Femur (tissue), 1 donor: Measurements from ENCODE around the gene TRIO.

Source experiments
- DNase-seq: peaks from one replicate; pipeline ENCODE4 v3.0.0-alpha.2; 2017

TRIO gene

GRCh38 chr5:14471507-14471906 lies 328.4 kb downstream of the TRIO start:
- DNase-seq, result no peak

GRCh38 chr5:14472986-14473567 lies 329.9 kb downstream of the TRIO start:
- DNase-seq, result no peak

- no peak for DNase-seq
Observed at GRCh38 chr5:14475045-14475444, 331.9 kb downstream of the TRIO start.

- no peak for DNase-seq
Observed at GRCh38 chr5:14476786-14477435, 333.8 kb downstream of the TRIO start.

- no peak for DNase-seq
Observed at GRCh38 chr5:14479143-14479696, 336.1 kb downstream of the TRIO start.

- no peak for DNase-seq
Observed at GRCh38 chr5:14481349-14481748, 338.2 kb downstream of the TRIO start.

GRCh38 chr5:14482085-14482484 lies 338.9 kb downstream of the TRIO start:
- no peak for DNase-seq

- DNase-seq, result no peak
Observed at GRCh38 chr5:14483504-14484157, 340.5 kb downstream of the TRIO start.

- DNase-seq, result no peak
Observed at GRCh38 chr5:14486486-14486885, 343.3 kb downstream of the TRIO start.

- no peak for DNase-seq
Observed at GRCh38 chr5:14486996-14487896, 344.1 kb downstream of the TRIO start.

- no peak for DNase-seq
Observed at GRCh38 chr5:14487897-14488570, 344.9 kb downstream of the TRIO start.

GRCh38 chr5:14488709-14489108 lies 345.6 kb downstream of the TRIO start:
- no peak for DNase-seq

GRCh38 chr5:14489643-14490042 lies 346.5 kb downstream of the TRIO start:
- no peak for DNase-seq

GRCh38 chr5:14490309-14490711 lies 347.2 kb downstream of the TRIO start:
- no peak for DNase-seq

- no peak for DNase-seq
Observed at GRCh38 chr5:14491015-14491915, 348.1 kb downstream of the TRIO start.

- no peak for DNase-seq
Observed at GRCh38 chr5:14492331-14492964, 349.3 kb downstream of the TRIO start.

GRCh38 chr5:14495301-14495700 lies 352.2 kb downstream of the TRIO start:
- DNase-seq, result no peak

GRCh38 chr5:14497311-14497710 lies 354.2 kb downstream of the TRIO start:
- DNase-seq, result no peak

GRCh38 chr5:14501353-14502293 lies 358.5 kb downstream of the TRIO start:
- DNase-seq, result no peak

GRCh38 chr5:14502294-14502690 lies 359.1 kb downstream of the TRIO start:
- no peak for DNase-seq
